GM12801 (cell line): ENCODE data around the gene AFDN.

ENCODE experiments used
- TF ChIP-seq, protein P1 (sequence below): IDR thresholded peaks from one replicate; pipeline ENCODE4 v1.5.1; 2011; ENCODE audit warnings: control low read depth; ENCODE audit not compliant: insufficient read length; ENCODE audit errors: extremely low read depth

Gene AFDN

DNA sequence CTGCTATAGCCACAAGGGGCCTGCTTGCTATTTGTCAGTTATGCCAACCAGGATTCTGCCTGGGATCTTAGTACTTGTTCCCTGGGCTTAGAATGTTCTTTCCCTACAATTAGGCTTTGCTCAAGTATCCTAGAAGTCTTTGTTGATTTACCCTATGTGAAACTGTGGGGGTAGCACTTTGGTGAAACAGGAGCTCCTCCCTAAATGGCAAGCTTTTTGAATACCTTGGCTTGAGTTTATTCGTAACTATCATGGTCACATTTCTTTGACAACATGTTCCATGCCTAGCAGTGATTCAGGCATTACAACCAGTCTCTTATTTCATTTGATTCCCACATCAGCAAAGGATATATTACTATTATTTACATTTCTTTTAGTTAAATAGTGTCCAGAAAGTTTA is 21.2 kb downstream of the AFDN start:
- TF ChIP-seq, protein P1, sequence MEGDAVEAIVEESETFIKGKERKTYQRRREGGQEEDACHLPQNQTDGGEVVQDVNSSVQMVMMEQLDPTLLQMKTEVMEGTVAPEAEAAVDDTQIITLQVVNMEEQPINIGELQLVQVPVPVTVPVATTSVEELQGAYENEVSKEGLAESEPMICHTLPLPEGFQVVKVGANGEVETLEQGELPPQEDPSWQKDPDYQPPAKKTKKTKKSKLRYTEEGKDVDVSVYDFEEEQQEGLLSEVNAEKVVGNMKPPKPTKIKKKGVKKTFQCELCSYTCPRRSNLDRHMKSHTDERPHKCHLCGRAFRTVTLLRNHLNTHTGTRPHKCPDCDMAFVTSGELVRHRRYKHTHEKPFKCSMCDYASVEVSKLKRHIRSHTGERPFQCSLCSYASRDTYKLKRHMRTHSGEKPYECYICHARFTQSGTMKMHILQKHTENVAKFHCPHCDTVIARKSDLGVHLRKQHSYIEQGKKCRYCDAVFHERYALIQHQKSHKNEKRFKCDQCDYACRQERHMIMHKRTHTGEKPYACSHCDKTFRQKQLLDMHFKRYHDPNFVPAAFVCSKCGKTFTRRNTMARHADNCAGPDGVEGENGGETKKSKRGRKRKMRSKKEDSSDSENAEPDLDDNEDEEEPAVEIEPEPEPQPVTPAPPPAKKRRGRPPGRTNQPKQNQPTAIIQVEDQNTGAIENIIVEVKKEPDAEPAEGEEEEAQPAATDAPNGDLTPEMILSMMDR = no peak

DNA sequence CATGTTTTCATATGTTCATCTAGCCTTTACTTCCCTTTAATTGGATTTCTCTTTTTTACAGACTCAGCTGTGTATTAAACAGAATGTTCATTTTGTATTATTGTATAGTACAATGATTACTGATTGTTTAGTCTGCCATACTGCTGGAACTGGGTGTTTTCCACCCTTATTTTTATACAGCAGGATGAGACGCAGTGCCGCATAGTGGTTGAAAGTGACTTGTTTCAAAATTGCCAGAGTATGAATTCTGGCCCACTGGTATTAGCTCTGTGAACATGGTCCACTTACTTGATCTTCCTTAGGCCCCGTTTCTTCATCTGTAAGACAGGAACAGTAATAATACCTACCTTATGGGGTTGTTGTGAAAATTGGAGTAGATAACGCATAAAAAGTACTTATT is 22.1 kb downstream of the AFDN start:
- TF ChIP-seq, protein P1 = no peak

DNA sequence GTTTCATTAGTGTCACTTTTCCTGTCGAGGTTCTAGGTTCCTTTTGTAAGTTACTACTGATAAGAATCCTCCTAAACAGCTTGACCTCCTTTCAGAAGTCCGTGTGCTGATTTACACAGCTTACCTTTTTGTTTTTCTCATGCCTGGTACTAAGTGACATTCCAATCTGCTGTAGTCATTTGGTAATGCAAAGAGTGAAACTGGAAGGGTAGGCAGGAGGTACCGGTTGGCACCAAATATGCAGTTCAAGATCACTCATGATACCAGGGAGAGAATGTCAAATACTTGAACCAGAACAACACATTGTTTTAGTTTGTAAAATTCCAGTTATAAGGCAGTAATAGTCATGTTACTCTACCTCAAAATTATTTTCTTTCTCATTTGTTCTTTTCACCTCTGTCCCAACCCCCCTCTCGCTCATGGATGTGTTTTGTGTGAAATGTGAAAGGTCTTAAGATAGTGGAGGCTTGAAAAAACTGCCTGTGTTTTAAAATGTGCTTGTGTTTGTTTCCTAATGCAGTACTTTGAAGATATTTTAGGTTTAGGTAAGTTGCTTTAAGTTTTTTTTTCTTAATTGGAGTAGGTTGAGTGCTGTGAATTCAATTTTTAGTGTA is 23.2 kb downstream of the AFDN start:
- TF ChIP-seq, protein P1 = no peak

DNA sequence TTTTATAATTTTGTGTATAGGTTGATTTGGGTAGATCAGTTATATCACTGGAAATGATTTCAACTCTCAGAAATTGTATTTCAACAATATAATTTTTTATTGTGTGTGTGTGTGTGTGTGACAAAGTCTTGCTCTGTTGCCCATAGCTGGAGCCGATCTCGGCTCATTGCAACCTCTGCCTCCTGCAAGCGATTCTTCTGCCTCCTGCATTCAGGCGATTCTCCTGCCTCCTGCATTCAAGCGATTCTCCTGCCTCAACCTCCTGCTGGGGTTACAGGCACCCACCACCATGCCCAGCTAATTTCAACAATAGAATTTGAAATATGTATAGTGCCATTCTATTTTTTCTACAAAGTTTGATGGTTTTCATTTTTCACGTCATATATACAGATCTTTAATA is 24.1 kb downstream of the AFDN start:
- TF ChIP-seq, protein P1 = no peak

DNA sequence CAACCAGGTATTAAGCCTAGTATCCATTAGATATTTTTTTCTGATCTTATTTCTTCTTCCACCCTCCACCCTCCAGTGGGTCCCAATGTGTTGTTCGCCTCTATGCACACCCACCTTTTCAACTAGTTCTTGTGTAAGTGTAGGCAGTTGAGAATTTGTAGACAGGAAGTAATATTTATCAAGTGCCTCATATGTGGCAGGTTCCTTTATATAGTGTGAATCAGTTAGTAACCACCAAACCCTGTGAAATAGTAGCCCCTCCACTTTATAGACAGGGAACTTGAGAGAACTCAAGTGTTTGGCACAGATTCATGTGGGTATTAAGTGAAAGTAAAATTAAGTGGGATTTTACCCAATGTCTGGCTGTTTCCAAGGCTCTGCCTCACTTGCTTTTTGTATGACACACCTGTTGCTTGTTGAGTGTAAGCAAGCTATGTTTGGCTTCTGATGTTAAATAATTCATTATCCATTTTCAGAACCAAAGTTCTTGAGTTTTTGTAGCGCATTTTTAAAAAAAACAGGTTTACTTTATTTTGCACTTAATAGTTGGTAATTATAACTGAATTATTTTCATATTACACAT is 24.8 kb downstream of the AFDN start:
- TF ChIP-seq, protein P1 = no peak

DNA sequence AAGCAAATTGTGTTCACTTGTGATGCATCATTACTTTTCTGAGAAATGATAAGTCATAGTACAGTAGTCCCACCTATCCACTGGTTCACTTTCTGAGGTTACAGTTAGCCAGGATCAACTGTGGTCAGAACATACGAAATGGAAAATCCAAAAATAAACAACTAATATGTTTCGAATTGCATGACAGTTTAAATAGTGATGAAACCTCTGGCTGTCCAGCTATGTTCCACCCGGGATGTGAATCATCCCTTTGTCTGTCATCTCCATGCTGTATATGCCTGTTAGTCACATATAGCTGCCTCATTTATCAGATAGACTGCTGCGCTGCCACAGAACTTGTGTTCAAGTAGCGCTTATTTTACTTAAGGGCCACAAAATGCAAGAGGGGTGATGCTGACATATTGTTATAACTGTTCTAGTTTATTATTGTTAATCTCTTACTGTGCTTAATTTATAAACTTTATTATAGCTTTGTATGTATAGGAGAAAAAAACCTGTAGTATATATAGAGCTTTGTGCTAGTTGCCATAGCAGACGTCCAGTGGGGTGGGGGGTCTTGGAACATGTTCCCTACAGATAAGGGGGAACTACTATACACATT is 29.2 kb downstream of the AFDN start:
- TF ChIP-seq, protein P1 = no peak

DNA sequence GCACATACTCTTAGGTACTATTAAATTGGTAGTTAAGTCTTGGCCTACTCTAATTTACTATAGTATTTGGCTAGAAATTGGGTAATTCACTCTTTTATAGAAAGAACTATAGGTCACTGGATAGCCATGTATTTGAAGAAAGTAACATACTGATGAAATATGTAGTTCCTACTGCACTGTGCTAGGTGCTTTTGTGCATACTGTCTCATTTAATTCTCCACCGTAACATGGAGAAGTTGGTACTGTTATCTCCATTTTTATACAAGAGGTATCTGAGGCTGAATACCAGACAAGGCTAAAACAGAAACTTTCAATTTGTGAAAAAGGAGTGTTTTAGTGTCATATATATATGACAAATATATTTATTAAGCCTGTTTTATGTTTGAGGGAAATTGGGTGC is 29.8 kb downstream of the AFDN start:
- TF ChIP-seq, protein P1 = no peak
